Ascending aorta (tissue), 2 donors: ENCODE data around the gene FOXN3. TPM values are rescaled to one million over a fixed set of nuclear protein-coding genes. Genes with fewer than 3 reads are reported as not detected.
A peak's percentile ranks its signal among the peaks of the same experiment; 100 is the strongest.
"Not testable (repeated sequence)": the region's sequence is repeated elsewhere in the genome, so short reads cannot be mapped to it uniquely, and the experiment has no call there.

Source experiments
- DNase-seq, 2 donors: peaks; one replicate each; pipeline ENCODE4 v3.0.0-alpha.2; 2019; ENCODE audit warnings: low spot score in 2 of 2
- H3K27ac ChIP-seq, 2 donors: fragments of 200-600 bp; sonication (generic); one replicate each; pipeline ENCODE4 v1.5.1; 2016 to 2017; ENCODE audit warnings: mild to moderate bottlenecking in 1 of 2
- H3K27me3 ChIP-seq: fragments of 200-600 bp; sonication (generic); one replicate; pipeline ENCODE4 v1.5.1; 2017
- H3K36me3 ChIP-seq, 2 donors: fragments of 200-600 bp; sonication (generic); one replicate each; pipeline ENCODE4 v1.5.1; 2016
- H3K4me1 ChIP-seq, 2 donors: fragments of 200-600 bp; sonication (generic); one replicate each; pipeline ENCODE4 v1.5.1; 2016 to 2017; ENCODE audit warnings: mild to moderate bottlenecking in 1 of 2
- H3K4me3 ChIP-seq, 2 donors: fragments of 200-600 bp; sonication (generic); one replicate each; pipeline ENCODE4 v1.5.1; 2016 to 2017; ENCODE audit warnings: mild to moderate bottlenecking in 1 of 2
- H3K9me3 ChIP-seq, 2 donors: fragments of 200-600 bp; sonication (generic); one replicate each; pipeline ENCODE4 v1.5.1; 2016
- intact Hi-C: fragments of 100-400 bp; cut with DNase I; formaldehyde crosslinking; loops from one replicate; pipeline ENCODE4 v1.15.1; 2023
- total RNA-seq: library from RNA; depleted of rRNA; stranded (reverse); fragments of >200 nt; gene quantifications from one replicate; pipeline ENCODE4 v1.1.0, GENCODE V29; 2016
- TF ChIP-seq, protein P1 (sequence below), 3 experiments: fragments of 200-600 bp in 2 of 3; fragments of 450-650 bp in 1 of 3; sonication (generic) in 2 of 3; IDR thresholded peaks; one replicate each; pipeline ENCODE4 v1.5.1; 2016 to 2019; ENCODE audit warnings: antibody characterized with exemption in 3 of 3, mild to moderate bottlenecking in 1 of 3, moderate library complexity in 1 of 3

Gene FOXN3
- total RNA-seq, 1 donor from 2014 or later: 96.3 TPM

DNA sequence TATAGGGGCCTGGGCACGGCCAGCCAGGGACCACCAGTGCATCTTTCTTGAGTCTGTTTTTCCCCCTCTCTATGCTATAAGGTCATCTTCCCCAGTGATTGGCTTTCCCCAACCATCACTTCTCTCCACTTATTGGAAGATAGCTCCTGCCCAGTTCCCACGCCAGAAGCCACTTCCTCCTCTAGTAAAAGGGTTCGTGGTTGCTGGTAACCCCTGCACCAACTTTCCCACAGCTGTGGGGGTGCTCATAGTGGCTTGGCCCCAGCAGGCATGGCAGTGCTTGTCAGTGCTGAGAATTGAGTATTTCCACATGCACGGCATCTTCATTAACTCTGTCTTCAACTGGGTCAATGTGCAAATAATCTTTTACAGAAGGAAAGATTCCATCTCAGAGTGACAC lies 215.4 kb downstream of the FOXN3 start:
- DNase-seq: no peak
- peaks cover 0 to 6% of the 10 kb centered on the region in 2 donors for H3K36me3 ChIP-seq
- TF ChIP-seq, protein P1, sequence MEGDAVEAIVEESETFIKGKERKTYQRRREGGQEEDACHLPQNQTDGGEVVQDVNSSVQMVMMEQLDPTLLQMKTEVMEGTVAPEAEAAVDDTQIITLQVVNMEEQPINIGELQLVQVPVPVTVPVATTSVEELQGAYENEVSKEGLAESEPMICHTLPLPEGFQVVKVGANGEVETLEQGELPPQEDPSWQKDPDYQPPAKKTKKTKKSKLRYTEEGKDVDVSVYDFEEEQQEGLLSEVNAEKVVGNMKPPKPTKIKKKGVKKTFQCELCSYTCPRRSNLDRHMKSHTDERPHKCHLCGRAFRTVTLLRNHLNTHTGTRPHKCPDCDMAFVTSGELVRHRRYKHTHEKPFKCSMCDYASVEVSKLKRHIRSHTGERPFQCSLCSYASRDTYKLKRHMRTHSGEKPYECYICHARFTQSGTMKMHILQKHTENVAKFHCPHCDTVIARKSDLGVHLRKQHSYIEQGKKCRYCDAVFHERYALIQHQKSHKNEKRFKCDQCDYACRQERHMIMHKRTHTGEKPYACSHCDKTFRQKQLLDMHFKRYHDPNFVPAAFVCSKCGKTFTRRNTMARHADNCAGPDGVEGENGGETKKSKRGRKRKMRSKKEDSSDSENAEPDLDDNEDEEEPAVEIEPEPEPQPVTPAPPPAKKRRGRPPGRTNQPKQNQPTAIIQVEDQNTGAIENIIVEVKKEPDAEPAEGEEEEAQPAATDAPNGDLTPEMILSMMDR (IDR thresholded peaks at IDR 0.05): no peak
- peaks cover 0 to 4% of the 10 kb centered on the region in 2 donors for H3K4me1 ChIP-seq
- H3K4me3 ChIP-seq: no peak overlapping the region
- no peak overlapping the region for H3K27ac ChIP-seq
- H3K9me3 ChIP-seq: no peaks in the 10 kb centered on the region
- no peaks in the 10 kb centered on the region for H3K27me3 ChIP-seq
- intact Hi-C loops: no loop called here

DNA sequence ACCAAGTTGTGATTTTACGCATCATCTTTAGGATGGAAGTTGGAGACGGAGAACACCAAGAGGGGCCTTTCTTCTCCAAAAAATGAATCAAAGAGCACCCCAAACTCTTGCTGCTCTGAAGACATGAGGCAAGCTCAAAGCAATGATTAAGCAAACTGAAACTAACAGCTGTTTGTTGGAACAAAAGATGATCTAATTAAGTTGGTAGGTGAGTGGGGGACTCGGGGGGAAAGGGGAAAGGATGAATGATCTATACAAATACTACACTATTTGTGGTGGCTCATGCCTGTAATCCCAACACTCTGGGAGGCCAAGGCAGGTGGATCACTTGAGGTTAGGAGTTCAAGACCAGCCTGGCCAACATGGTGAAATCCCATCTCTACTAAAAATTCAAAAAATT lies 217.7 kb downstream of the FOXN3 start:
- H3K9me3 ChIP-seq, intact Hi-C loops, H3K4me1 ChIP-seq, H3K27me3 ChIP-seq, DNase-seq, H3K36me3 ChIP-seq, H3K4me3 ChIP-seq: not testable (repeated sequence)
- H3K27ac ChIP-seq: peak overlapping the region in 1 of 2 donors; percentile 3

DNA sequence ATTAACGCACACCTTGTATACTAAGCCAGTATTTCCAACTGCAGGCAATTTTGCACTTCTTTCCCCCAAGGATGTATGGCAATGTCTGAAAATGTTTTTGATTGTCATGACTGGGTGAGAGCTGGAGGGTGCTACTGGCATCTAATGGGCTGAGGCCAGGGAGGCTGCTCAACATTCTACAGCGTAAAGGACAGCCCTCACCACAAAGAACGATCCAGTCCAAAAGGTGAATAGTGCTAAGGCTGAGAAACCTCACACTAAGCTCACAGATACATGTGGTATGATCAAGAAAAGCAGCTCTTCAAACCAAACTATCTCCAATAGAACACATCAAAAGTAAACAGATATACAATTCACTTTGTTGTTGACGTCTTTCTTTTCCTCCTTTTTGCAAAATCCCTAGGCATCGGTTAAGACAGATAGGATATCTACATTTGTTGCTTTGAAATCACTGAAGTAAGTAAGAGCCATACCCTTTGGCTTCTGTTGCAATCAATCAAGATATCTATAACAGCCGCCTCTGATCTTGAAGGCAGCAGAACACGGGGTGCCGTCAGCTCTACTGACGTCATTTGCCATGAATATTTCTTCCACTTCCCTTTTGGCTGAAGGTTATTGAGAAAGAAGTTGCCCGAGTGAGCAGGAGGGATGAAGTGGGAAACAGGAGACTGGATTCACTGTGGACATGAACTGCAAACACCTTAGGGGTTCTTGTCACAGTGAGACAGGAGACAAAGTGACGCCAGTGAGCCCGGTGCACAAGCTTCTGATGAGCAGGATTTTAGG lies 218.3 kb downstream of the FOXN3 start:
- H3K27ac ChIP-seq: no peak overlapping the region
- H3K4me3 ChIP-seq: no peak overlapping the region
- DNase-seq: no peak

DNA sequence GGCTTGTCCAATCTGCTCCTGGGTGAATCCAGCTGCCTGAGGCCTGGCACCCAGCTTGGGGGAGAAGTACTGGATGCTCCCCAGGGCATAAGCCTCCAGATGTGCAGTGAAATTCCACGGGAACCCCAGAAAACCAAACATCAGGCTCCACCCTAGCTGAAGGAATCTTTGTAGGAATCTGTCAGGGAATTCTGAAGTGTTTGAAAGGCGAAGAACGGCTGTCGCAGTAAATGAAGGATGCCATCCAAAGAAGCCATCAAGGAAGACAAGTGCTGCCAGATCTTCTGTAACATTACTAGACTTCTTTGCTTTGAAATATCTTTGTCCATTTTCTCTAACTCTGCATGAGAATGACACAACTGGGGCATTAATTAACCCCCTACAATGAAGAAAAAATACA lies 219.4 kb downstream of the FOXN3 start:
- intact Hi-C loops: no loop called here
- H3K27ac ChIP-seq: no peak overlapping the region
- H3K4me3 ChIP-seq: no peak overlapping the region
- DNase-seq: no peak
- H3K36me3 ChIP-seq: no peaks in the 10 kb centered on the region
- no peaks in the 10 kb centered on the region for H3K27me3 ChIP-seq
- TF ChIP-seq, protein P1 (IDR thresholded peaks at IDR 0.05): no peak
- no peaks in the 10 kb centered on the region for H3K9me3 ChIP-seq
- no peaks in the 10 kb centered on the region for H3K4me1 ChIP-seq

More for the DNA sequence above, 218.3 kb downstream of the FOXN3 start:
- no peaks in the 10 kb centered on the region for H3K9me3 ChIP-seq
- H3K36me3 ChIP-seq: no peaks in the 10 kb centered on the region
- intact Hi-C loops: no loop called here
- TF ChIP-seq, protein P1 (IDR thresholded peaks at IDR 0.05): no peak
- peaks cover 0 to 4% of the 10 kb centered on the region in 2 donors for H3K4me1 ChIP-seq
- H3K27me3 ChIP-seq: no peaks in the 10 kb centered on the region

DNA sequence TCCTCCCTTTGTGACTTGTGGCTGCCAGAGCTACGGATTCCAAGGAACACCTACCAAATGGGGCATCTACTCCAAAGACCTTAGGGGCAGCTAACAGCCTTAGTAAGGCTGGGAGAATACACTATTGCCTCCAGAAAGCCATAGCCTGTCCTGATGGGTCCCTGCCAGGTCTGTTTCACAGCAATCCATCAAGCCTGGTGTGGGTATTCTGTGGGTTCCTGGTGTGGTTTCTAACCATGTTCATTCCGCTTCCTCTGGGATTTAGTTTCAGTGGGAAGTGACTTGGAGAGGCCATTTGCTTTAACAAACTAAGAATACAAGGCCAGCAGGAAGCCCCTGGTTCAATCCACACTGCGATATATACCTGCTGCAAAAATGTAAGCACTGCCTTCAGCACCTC lies 220.5 kb downstream of the FOXN3 start:
- no peaks in the 10 kb centered on the region for H3K36me3 ChIP-seq
- intact Hi-C loops: no loop called here
- no peak overlapping the region for H3K4me3 ChIP-seq
- no peaks in the 10 kb centered on the region for H3K27me3 ChIP-seq
- H3K4me1 ChIP-seq: no peaks in the 10 kb centered on the region
- TF ChIP-seq, protein P1 (IDR thresholded peaks at IDR 0.05): no peak
- no peaks in the 10 kb centered on the region for H3K9me3 ChIP-seq
- H3K27ac ChIP-seq: no peak overlapping the region
- no peak for DNase-seq

DNA sequence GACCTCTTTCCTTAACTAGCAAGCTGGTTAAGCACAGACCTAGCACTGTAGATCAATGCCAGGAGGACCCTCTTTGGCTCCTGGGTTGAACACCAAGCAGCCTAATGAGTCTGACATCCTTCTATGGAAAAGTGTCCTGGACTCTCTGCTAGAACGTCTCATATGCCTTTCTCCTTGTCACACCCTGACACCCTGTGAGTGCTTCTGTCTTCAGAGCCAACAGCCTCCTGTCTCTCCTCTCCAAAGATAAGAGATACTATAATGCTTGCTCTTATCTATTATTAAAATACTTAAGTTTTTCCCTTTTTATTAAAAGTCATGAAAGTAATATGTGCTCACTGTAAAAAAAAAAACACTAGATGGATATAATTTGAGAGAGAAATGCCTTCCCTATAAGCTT lies 222.7 kb downstream of the FOXN3 start:
- Histone ChIP-seq H3K9me3 (no peaks in the 10 kb centered on the region), H3K27me3 (no peaks in the 10 kb centered on the region), H3K27ac (no peak overlapping the region), H3K36me3 (peaks cover 0 to under 1% of the 10 kb centered on the region in 2 donors), H3K4me1 (no peaks in the 10 kb centered on the region), H3K4me3 (no peak overlapping the region)
- no peak for DNase-seq
- TF ChIP-seq, protein P1 (IDR thresholded peaks at IDR 0.05): no peak
- intact Hi-C loops: no loop called here
